KOPT-K1 (cell line): ENCODE data around the gene TOGARAM2.

Experiments
- H3K27ac ChIP-seq: fragments of 200-600 bp; sonication (generic); 2 replicates; pipeline ENCODE4 v1.5.1; 2016; ENCODE audit warnings: antibody characterized with exemption, mild to moderate bottlenecking, low read depth, low read length; ENCODE audit not compliant: poor library complexity, severe bottlenecking
- H3K36me3 ChIP-seq: fragments of 200-600 bp; sonication (generic); 2 replicates; pipeline ENCODE4 v1.5.1; 2017; ENCODE audit warnings: antibody characterized with exemption, mild to moderate bottlenecking, low read length, moderate library complexity; ENCODE audit not compliant: insufficient read depth
- H3K9me3 ChIP-seq: fragments of 200-600 bp; sonication (generic); 2 replicates; pipeline ENCODE4 v1.5.1; 2017; ENCODE audit warnings: antibody characterized with exemption, low read length, mild to moderate bottlenecking; ENCODE audit not compliant: insufficient read depth, poor library complexity, severe bottlenecking

The TOGARAM2 gene

GRCh38 chr2:28982381-28982950 is 1.4 kb downstream of the TOGARAM2 start:
- H3K36me3 ChIP-seq: no peaks in the 10 kb centered on the region
- H3K9me3 ChIP-seq: no peaks in the 10 kb centered on the region
- H3K27ac ChIP-seq: no peak overlapping the region

GRCh38 chr2:28986429-28986828 is 5.3 kb downstream of the TOGARAM2 start:
- no peak overlapping the region for H3K27ac ChIP-seq
- H3K36me3 ChIP-seq: no peaks in the 10 kb centered on the region

GRCh38 chr2:28989973-28990372 is 8.9 kb downstream of the TOGARAM2 start:
- H3K9me3 ChIP-seq: no peaks in the 10 kb centered on the region

More at GRCh38 chr2:28986429-28986828, 5.3 kb downstream of the TOGARAM2 start:
- no peaks in the 10 kb centered on the region for H3K9me3 ChIP-seq

GRCh38 chr2:28990445-28990844 is 9.3 kb downstream of the TOGARAM2 start:
- no peak overlapping the region for H3K27ac ChIP-seq
- H3K9me3 ChIP-seq: no peaks in the 10 kb centered on the region

More at GRCh38 chr2:28989973-28990372, 8.9 kb downstream of the TOGARAM2 start:
- Histone ChIP-seq H3K36me3 (no peaks in the 10 kb centered on the region), H3K27ac (no peak overlapping the region)

GRCh38 chr2:28991021-28991420 is 9.9 kb downstream of the TOGARAM2 start:
- Histone ChIP-seq H3K27ac (no peak overlapping the region), H3K36me3 (no peaks in the 10 kb centered on the region), H3K9me3 (no peaks in the 10 kb centered on the region)

More at GRCh38 chr2:28990445-28990844, 9.3 kb downstream of the TOGARAM2 start:
- H3K36me3 ChIP-seq: no peaks in the 10 kb centered on the region

GRCh38 chr2:28991460-28991859 is 10.4 kb downstream of the TOGARAM2 start:
- no peaks in the 10 kb centered on the region for H3K36me3 ChIP-seq
- H3K9me3 ChIP-seq: no peaks in the 10 kb centered on the region
- H3K27ac ChIP-seq: no peak overlapping the region

GRCh38 chr2:28993206-28993960 is 12.3 kb downstream of the TOGARAM2 start:
- no peak overlapping the region for H3K27ac ChIP-seq
- no peaks in the 10 kb centered on the region for H3K36me3 ChIP-seq

GRCh38 chr2:28994074-28994473 is 13.0 kb downstream of the TOGARAM2 start:
- Histone ChIP-seq H3K27ac (no peak overlapping the region), H3K9me3 (no peaks in the 10 kb centered on the region), H3K36me3 (no peaks in the 10 kb centered on the region)

More at GRCh38 chr2:28993206-28993960, 12.3 kb downstream of the TOGARAM2 start:
- no peaks in the 10 kb centered on the region for H3K9me3 ChIP-seq

- Histone ChIP-seq H3K27ac (no peak overlapping the region), H3K9me3 (no peaks in the 10 kb centered on the region), H3K36me3 (no peaks in the 10 kb centered on the region)
These were observed 13.6 kb downstream of the TOGARAM2 start for GRCh38 chr2:28994679-28995078.

- Histone ChIP-seq H3K9me3 (no peaks in the 10 kb centered on the region), H3K27ac (no peak overlapping the region), H3K36me3 (no peaks in the 10 kb centered on the region)
These were observed 15.0 kb downstream of the TOGARAM2 start for GRCh38 chr2:28995765-28996750.

- H3K9me3 ChIP-seq: no peaks in the 10 kb centered on the region
- H3K27ac ChIP-seq: no peak overlapping the region
- H3K36me3 ChIP-seq: no peaks in the 10 kb centered on the region
These were observed 16.2 kb downstream of the TOGARAM2 start for GRCh38 chr2:28997237-28997846.

GRCh38 chr2:28997847-28998735 is 17.0 kb downstream of the TOGARAM2 start:
- no peaks in the 10 kb centered on the region for H3K9me3 ChIP-seq

GRCh38 chr2:29000481-29000880 is 19.4 kb downstream of the TOGARAM2 start:
- no peaks in the 10 kb centered on the region for H3K9me3 ChIP-seq
- H3K36me3 ChIP-seq: no peaks in the 10 kb centered on the region
- H3K27ac ChIP-seq: peak overlapping the region; percentile 69

More at GRCh38 chr2:28997847-28998735, 17.0 kb downstream of the TOGARAM2 start:
- Histone ChIP-seq H3K27ac (no peak overlapping the region), H3K36me3 (no peaks in the 10 kb centered on the region)

GRCh38 chr2:29000956-29001355 is 19.9 kb downstream of the TOGARAM2 start:
- Histone ChIP-seq H3K9me3 (no peaks in the 10 kb centered on the region), H3K27ac (peak overlapping the region; percentile 69), H3K36me3 (no peaks in the 10 kb centered on the region)
